Aorta (tissue), 5 donors: ENCODE data around the gene B3GNT5. TPM values are rescaled to one million over a fixed set of nuclear protein-coding genes. Genes with fewer than 3 reads are reported as not detected.

Experiments
- ATAC-seq: fragments of 200-7000 bp; cut with Tn5 transposase; one replicate; pipeline ENCODE4 v1.9.1; 2022; ENCODE audit warnings: moderate library complexity; ENCODE audit not compliant: low FRiP score
- DNase-seq, 2 donors: peaks; one replicate each; pipeline ENCODE4 v3.0.0-alpha.2; 2020
- H3K27ac ChIP-seq, 2 donors: one replicate each; pipeline ENCODE4 v1.5.1; 2013; ENCODE audit warnings: low read length in 2 of 2, mild to moderate bottlenecking in 2 of 2, moderate library complexity in 2 of 2, control low read depth in 1 of 2, inconsistent platforms in 1 of 2, low read depth in 1 of 2
- H3K27me3 ChIP-seq, 2 donors: one replicate each; pipeline ENCODE4 v1.6.1; 2013; ENCODE audit warnings: control low read depth in 1 of 2, low read length in 1 of 2, mild to moderate bottlenecking in 1 of 2, moderate library complexity in 1 of 2; ENCODE audit not compliant: insufficient read depth in 2 of 2, control insufficient read depth in 1 of 2
- H3K36me3 ChIP-seq, 2 donors: one replicate each; pipeline ENCODE4 v1.6.1; 2013; ENCODE audit warnings: control low read depth in 1 of 2, low read length in 1 of 2, mild to moderate bottlenecking in 1 of 2; ENCODE audit not compliant: insufficient read depth in 2 of 2, control insufficient read depth in 1 of 2
- H3K4me1 ChIP-seq, 2 donors: one replicate each; pipeline ENCODE4 v1.6.1; 2013; ENCODE audit warnings: low read length in 2 of 2, control low read depth in 1 of 2, mild to moderate bottlenecking in 1 of 2, moderate library complexity in 1 of 2; ENCODE audit not compliant: insufficient read depth in 2 of 2, control insufficient read depth in 1 of 2
- H3K4me3 ChIP-seq, 2 donors: one replicate each; pipeline ENCODE4 v1.5.1; 2013; ENCODE audit warnings: low read length in 2 of 2, control low read depth in 1 of 2, mild to moderate bottlenecking in 1 of 2
- H3K9me3 ChIP-seq: one replicate; pipeline ENCODE4 v1.6.1; 2013; ENCODE audit warnings: mild to moderate bottlenecking, low read length; ENCODE audit not compliant: control insufficient read depth
- WGBS, 2 donors: extraction: QIAGEN DNeasy Blood & Tissue Kit; methylation state at CpG; one replicate each; pipeline ENCODE4 v1.1.7; 2013; 5-methylcytosine and 5-hydroxymethylcytosine counted together
- intact Hi-C, 2 donors: fragments of 100-400 bp; cut with DNase I; formaldehyde crosslinking; loops; one replicate each; pipeline versions ENCODE4 v1.14.2 to v1.15.0; 2022
- long read RNA-seq, 2 donors: library from polyadenylated mRNA; unstranded; transcript quantifications; one replicate each; pipeline ENCODE4 v2.0.0, GENCODE V29; 2020 to 2021
- polyA plus RNA-seq, 2 donors: library from polyadenylated mRNA; stranded (reverse); fragments of 200-250 nt; gene quantifications; one replicate each; pipeline ENCODE4 v1.2.3, GENCODE V29; 2013
- total RNA-seq, 2 donors: library from RNA; stranded (reverse); fragmentation: NEBNext Ultra II Directional; extraction: Animal tissue kit (Norgen Biotek cat#: 25700); gene quantifications; one replicate each; pipeline ENCODE4 v1.2.1, GENCODE V29; 2021
- donor health status: healthy with polysubstance abuse.
- donor health status: Bipolar disorder and iron deficiency.
- donor health status: DM: no; HTN: no; CAD: no.
- donor health status: DM: no; HTN: no; CAD: no.
- donor health status: DM: yes; HTN: yes; CAD: no.

B3GNT5 gene
- total RNA-seq (10 to 100 TPM in 1 of 2 donors, 1 to 10 TPM in 1; 9.2 to 10.0 TPM), polyA plus RNA-seq (10 to 100 TPM in 1 of 2 donors, 1 to 10 TPM in 1; 1.6 to 12.5 TPM)
- long read RNA-seq, donor 1, full-length matches to known transcripts, result 2 of 6 reads
- long read RNA-seq, donor 1, partial matches to known transcripts, result 0 of 6 reads
- long read RNA-seq, donor 1, other reads (novel, unspliced or antisense), result 4 of 6 reads
- long read RNA-seq, donor 2, partial matches to known transcripts, result 0 of 2 reads
- long read RNA-seq, donor 2, other reads (novel, unspliced or antisense), result 2 of 2 reads

- Histone ChIP-seq H3K4me1 (no peaks in the 10 kb centered on the region), H3K9me3 (no peaks in the 10 kb centered on the region), H3K27me3 (no peaks in the 10 kb centered on the region), H3K4me3 (peak within 1 kb of the TSS; percentile 62 to 87), H3K27ac (peak within 1 kb of the TSS in 1 of 2 donors; percentile 13), H3K36me3 (no peaks in the 10 kb centered on the region)
- ATAC-seq, result peak; percentile 42
- peak in 1 of 2 donors; percentile 77 for DNase-seq
- intact Hi-C loops, result loop anchor here in 1 of 2 donors (10.0 kb wide), 1 partner anchor 132 kb away; no protein-coding TSS in a partner anchor
- WGBS, 2 donors, result 1% methylated on average over 43 of the region's 43 CpGs
These were observed at the start of gene B3GNT5 for GRCh38 chr3:183252973-183253527. Gene B3GNT5, plus strand, starts transcription at chr3:183253253. Its CDS starts 16,546 bp downstream, at chr3:183269799.

GRCh38 chr3:183203670-183204069 lies 49.4 kb upstream of the B3GNT5 start:
- intact Hi-C loops, result no loop called here
- ATAC-seq (no peak), DNase-seq (no peak)
- Histone ChIP-seq H3K9me3 (no peaks in the 10 kb centered on the region), H3K27me3 (no peaks in the 10 kb centered on the region), H3K4me3 (no peak overlapping the region), H3K4me1 (no peaks in the 10 kb centered on the region), H3K27ac (no peak overlapping the region), H3K36me3 (no peaks in the 10 kb centered on the region)

- Histone ChIP-seq H3K4me3 (no peak overlapping the region), H3K27me3 (no peaks in the 10 kb centered on the region), H3K27ac (no peak overlapping the region), H3K9me3 (no peaks in the 10 kb centered on the region), H3K4me1 (no peaks in the 10 kb centered on the region), H3K36me3 (no peaks in the 10 kb centered on the region)
- intact Hi-C loops, result no loop called here
- WGBS, 2 donors, result 49 to 55% methylated on average over 2 of the region's 2 CpGs
- ATAC-seq (no peak), DNase-seq (no peak)
These were observed 44.8 kb upstream of the B3GNT5 start for GRCh38 chr3:183208260-183208659.

- 90 to 91% methylated on average over 2 of the region's 2 CpGs for WGBS, 2 donors
- H3K36me3 ChIP-seq, result no peaks in the 10 kb centered on the region
- no peaks in the 10 kb centered on the region for H3K4me1 ChIP-seq
- no peaks in the 10 kb centered on the region for H3K27me3 ChIP-seq
- intact Hi-C loops, result no loop called here
- no peaks in the 10 kb centered on the region for H3K9me3 ChIP-seq
- no peak overlapping the region for H3K4me3 ChIP-seq
- no peak for ATAC-seq
- H3K27ac ChIP-seq, result no peak overlapping the region
- DNase-seq, result no peak
These were observed 44.3 kb upstream of the B3GNT5 start for GRCh38 chr3:183208800-183209199.

- Histone ChIP-seq H3K27ac (no peak overlapping the region), H3K27me3 (no peaks in the 10 kb centered on the region), H3K4me1 (no peaks in the 10 kb centered on the region), H3K9me3 (no peaks in the 10 kb centered on the region), H3K4me3 (no peak overlapping the region), H3K36me3 (no peaks in the 10 kb centered on the region)
- ATAC-seq (no peak), DNase-seq (no peak)
- intact Hi-C loops, result no loop called here
- 74 to 79% methylated on average over 5 of the region's 5 CpGs for WGBS, 2 donors
These were observed 42.7 kb upstream of the B3GNT5 start for GRCh38 chr3:183210341-183210740.

- H3K4me3 ChIP-seq, result no peak overlapping the region
- H3K4me1 ChIP-seq, result no peaks in the 10 kb centered on the region
- H3K27me3 ChIP-seq, result no peaks in the 10 kb centered on the region
- no peaks in the 10 kb centered on the region for H3K9me3 ChIP-seq
- ATAC-seq (peak; percentile 64), DNase-seq (peak in 1 of 2 donors; percentile 67)
- 77 to 79% methylated on average over 9 of the region's 9 CpGs for WGBS, 2 donors
- no peak overlapping the region for H3K27ac ChIP-seq
- no peaks in the 10 kb centered on the region for H3K36me3 ChIP-seq
- intact Hi-C loops, result no loop called here
These were observed 42.2 kb upstream of the B3GNT5 start for GRCh38 chr3:183210862-183211341.

GRCh38 chr3:183211352-183211751 lies 41.7 kb upstream of the B3GNT5 start:
- H3K36me3 ChIP-seq, result no peaks in the 10 kb centered on the region
- ATAC-seq (peak; percentile 68), DNase-seq (peak; percentile 62 to 77)
- H3K27me3 ChIP-seq, result no peaks in the 10 kb centered on the region
- H3K27ac ChIP-seq, result no peak overlapping the region
- intact Hi-C loops, result no loop called here
- WGBS, 2 donors, result 89 to 90% methylated on average over 13 of the region's 13 CpGs
- H3K4me3 ChIP-seq, result no peak overlapping the region
- H3K4me1 ChIP-seq, result no peaks in the 10 kb centered on the region
- no peaks in the 10 kb centered on the region for H3K9me3 ChIP-seq

- H3K4me3 ChIP-seq, result no peak overlapping the region
- DNase-seq (no peak), ATAC-seq (no peak)
- 83 to 87% methylated on average over 12 of the region's 12 CpGs for WGBS, 2 donors
- no peaks in the 10 kb centered on the region for H3K4me1 ChIP-seq
- no peaks in the 10 kb centered on the region for H3K36me3 ChIP-seq
- intact Hi-C loops, result no loop called here
- H3K27me3 ChIP-seq, result no peaks in the 10 kb centered on the region
- no peak overlapping the region for H3K27ac ChIP-seq
- H3K9me3 ChIP-seq, result no peaks in the 10 kb centered on the region
These were observed 41.0 kb upstream of the B3GNT5 start for GRCh38 chr3:183212096-183212495.

GRCh38 chr3:183212565-183212964 lies 40.5 kb upstream of the B3GNT5 start:
- intact Hi-C loops, result no loop called here
- H3K27me3 ChIP-seq, result no peaks in the 10 kb centered on the region

More at GRCh38 chr3:183212565-183212964, 40.5 kb upstream of the B3GNT5 start:
- ATAC-seq (peak; percentile 58), DNase-seq (no peak)
- Histone ChIP-seq H3K36me3 (no peaks in the 10 kb centered on the region), H3K4me3 (no peak overlapping the region), H3K27ac (no peak overlapping the region), H3K4me1 (no peaks in the 10 kb centered on the region), H3K9me3 (no peaks in the 10 kb centered on the region)
- WGBS, 2 donors, result 85 to 87% methylated on average over 7 of the region's 7 CpGs
